GM12892 (cell line): Measurements from ENCODE around the gene CMIP.

ENCODE experiments used
- POLR2A ChIP-seq: IDR thresholded peaks from 2 replicates; pipeline ENCODE4 v1.6.1; 2011; ENCODE audit warnings: low read depth, low read length, control low read depth
- POLR2AphosphoS5 ChIP-seq: IDR thresholded peaks from 2 replicates; pipeline ENCODE4 v1.6.1; 2011; ENCODE audit warnings: low read depth, low read length, control low read depth

- TF ChIP-seq POLR2A (no peak), POLR2AphosphoS5 (no peak)
Measured at GRCh38 chr16:81436386-81436785, 8.2 kb upstream of the CMIP start.
